CD4-positive, alpha-beta T cell (primary cell): ENCODE data around the gene TPK1. TPM values are rescaled to one million over a fixed set of nuclear protein-coding genes. Genes with fewer than 3 reads are reported as not detected.

ENCODE experiments used
- ATAC-seq: fragments of 200-7000 bp; cut with Tn5 transposase; one replicate; pipeline ENCODE4 v1.10.0; 2022; ENCODE audit warnings: mild to moderate bottlenecking; ENCODE audit not compliant: poor library complexity
- CTCF ChIA-PET: fragments of 350-600 bp; sonication (Branson Sonifier 250); formaldehyde crosslinking; loops from one replicate; lab custom pipeline; 2021; ENCODE audit warnings: antibody characterized with exemption, inconsistent platforms; lab: Charles Lee
- POLR2A ChIA-PET: fragments of 350-600 bp; sonication (Branson Sonifier 250); formaldehyde crosslinking; loops from one replicate; lab custom pipeline; 2021; ENCODE audit warnings: antibody characterized with exemption, inconsistent platforms; lab: Charles Lee
- DNase-seq, 14 experiments: peaks; one replicate each; pipeline ENCODE4 v3.0.0-alpha.2; 2013 to 2020; ENCODE audit warnings: mixed read lengths in 2 of 14
- H3K27ac ChIP-seq, 2 donors: one replicate each; pipeline versions ENCODE4 v1.5.1 to v1.7.0; 2013; ENCODE audit warnings: low read length in 2 of 2, low read depth in 1 of 2, mild to moderate bottlenecking in 1 of 2
- H3K27me3 ChIP-seq, 2 experiments: 1 replicate in 1 of 2; 2 replicates in 1 of 2; pipeline versions ENCODE4 v1.6.1 to v1.7.0; 2013; ENCODE audit warnings: low read length in 2 of 2, control low read depth in 1 of 2, mild to moderate bottlenecking in 1 of 2, moderate library complexity in 1 of 2; ENCODE audit not compliant: insufficient read depth in 2 of 2, control insufficient read depth in 1 of 2
- H3K36me3 ChIP-seq: one replicate; pipeline ENCODE4 v1.6.1; 2013; ENCODE audit warnings: low read length, control low read depth; ENCODE audit not compliant: insufficient read depth
- H3K4me1 ChIP-seq: one replicate; pipeline ENCODE4 v1.6.1; 2013; ENCODE audit warnings: low read length, control low read depth; ENCODE audit not compliant: insufficient read depth
- H3K4me3 ChIP-seq: one replicate; pipeline ENCODE4 v1.5.1; 2013; ENCODE audit warnings: mild to moderate bottlenecking, low read length, moderate library complexity
- H3K9me3 ChIP-seq, 2 experiments: 1 replicate in 1 of 2; 2 replicates in 1 of 2; pipeline versions ENCODE4 v1.6.1 to v1.7.0; 2013; ENCODE audit warnings: low read length in 2 of 2, mild to moderate bottlenecking in 2 of 2, control low read depth in 1 of 2, moderate library complexity in 1 of 2; ENCODE audit not compliant: control insufficient read depth in 1 of 2, insufficient read depth in 1 of 2
- H3K27ac Mint-ChIP-seq: one replicate; pipeline ENCODE4 v1.8.0; 2020; ENCODE audit warnings: mixed read lengths
- H3K27me3 Mint-ChIP-seq: one replicate; pipeline ENCODE4 v1.8.0; 2021; ENCODE audit warnings: mixed read lengths
- H3K36me3 Mint-ChIP-seq: one replicate; pipeline ENCODE4 v1.8.0; 2021; ENCODE audit warnings: low read depth, mixed read lengths
- H3K4me1 Mint-ChIP-seq: one replicate; pipeline ENCODE4 v1.8.0; 2021; ENCODE audit warnings: low read depth, mixed read lengths
- H3K4me3 Mint-ChIP-seq: one replicate; pipeline ENCODE4 v1.8.0; 2020; ENCODE audit warnings: mild to moderate bottlenecking, mixed read lengths
- H3K9me3 Mint-ChIP-seq: one replicate; pipeline ENCODE4 v1.8.0; 2020; ENCODE audit warnings: mixed read lengths
- intact Hi-C, 2 experiments: fragments of 100-400 bp; cut with DNase I in 1 of 2; cut with micrococcal nuclease in 1 of 2; formaldehyde crosslinking; loops; one replicate each; pipeline versions ENCODE4 v1.15.1 to v1.9.0; 2023 to 2025; cut with DNase I, micrococcal nuclease
- total RNA-seq, 174 experiments: library from RNA in 2 of 174; stranded (reverse) in 2 of 174; gene quantifications; one replicate each; pipeline ENCODE4 v1.2.3 and lab custom pipeline; 2021 to 2026
- TF ChIP-seq, protein P1 (sequence below): fragments of 200-600 bp; IDR thresholded peaks from one replicate; pipeline ENCODE4 v1.8.0; 2022; ENCODE audit warnings: antibody characterized with exemption, mild to moderate bottlenecking

Gene TPK1
- total RNA-seq, 2 experiments from 2014 or later: 17.1 to 17.8 TPM

GRCh38 chr7:144731661-144732351 is 104.0 kb downstream of the TPK1 start:
- no peaks in the 10 kb centered on the region for H3K4me1 ChIP-seq
- H3K9me3 ChIP-seq: no peaks in the 10 kb centered on the region
- H3K9me3 Mint-ChIP-seq: no peaks in the 10 kb centered on the region
- TF ChIP-seq, protein P1, sequence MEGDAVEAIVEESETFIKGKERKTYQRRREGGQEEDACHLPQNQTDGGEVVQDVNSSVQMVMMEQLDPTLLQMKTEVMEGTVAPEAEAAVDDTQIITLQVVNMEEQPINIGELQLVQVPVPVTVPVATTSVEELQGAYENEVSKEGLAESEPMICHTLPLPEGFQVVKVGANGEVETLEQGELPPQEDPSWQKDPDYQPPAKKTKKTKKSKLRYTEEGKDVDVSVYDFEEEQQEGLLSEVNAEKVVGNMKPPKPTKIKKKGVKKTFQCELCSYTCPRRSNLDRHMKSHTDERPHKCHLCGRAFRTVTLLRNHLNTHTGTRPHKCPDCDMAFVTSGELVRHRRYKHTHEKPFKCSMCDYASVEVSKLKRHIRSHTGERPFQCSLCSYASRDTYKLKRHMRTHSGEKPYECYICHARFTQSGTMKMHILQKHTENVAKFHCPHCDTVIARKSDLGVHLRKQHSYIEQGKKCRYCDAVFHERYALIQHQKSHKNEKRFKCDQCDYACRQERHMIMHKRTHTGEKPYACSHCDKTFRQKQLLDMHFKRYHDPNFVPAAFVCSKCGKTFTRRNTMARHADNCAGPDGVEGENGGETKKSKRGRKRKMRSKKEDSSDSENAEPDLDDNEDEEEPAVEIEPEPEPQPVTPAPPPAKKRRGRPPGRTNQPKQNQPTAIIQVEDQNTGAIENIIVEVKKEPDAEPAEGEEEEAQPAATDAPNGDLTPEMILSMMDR: no peak
- no peak overlapping the region for H3K4me3 Mint-ChIP-seq
- H3K4me1 Mint-ChIP-seq: no peaks in the 10 kb centered on the region
- no peak for ATAC-seq
- POLR2A ChIA-PET: no interaction called here
- CTCF ChIA-PET: no interaction called here
- no peaks in the 10 kb centered on the region for H3K36me3 ChIP-seq
- H3K27ac Mint-ChIP-seq: no peak overlapping the region
- no peak overlapping the region for H3K4me3 ChIP-seq
- no peak overlapping the region for H3K27ac ChIP-seq
- no peaks in the 10 kb centered on the region for H3K27me3 ChIP-seq
- H3K36me3 Mint-ChIP-seq: peaks cover 11% of the 10 kb centered on the region
- no peak for DNase-seq
- intact Hi-C loops: loop anchor here in 1 of 2 experiments (10.0 kb wide), 1 partner anchor 103 kb away; the partner anchor contains the start of gene TPK1
- H3K27me3 Mint-ChIP-seq: no peaks in the 10 kb centered on the region

GRCh38 chr7:144730224-144730623 is 105.6 kb downstream of the TPK1 start:
- DNase-seq: no peak
- ChIA-PET POLR2A (no interaction called here), CTCF (no interaction called here)
- H3K4me1 ChIP-seq: no peaks in the 10 kb centered on the region
- no peaks in the 10 kb centered on the region for H3K36me3 ChIP-seq
- Mint-ChIP-seq H3K4me3 (no peak overlapping the region), H3K27me3 (no peaks in the 10 kb centered on the region), H3K4me1 (no peaks in the 10 kb centered on the region), H3K36me3 (peaks cover 11% of the 10 kb centered on the region), H3K9me3 (no peaks in the 10 kb centered on the region), H3K27ac (no peak overlapping the region)
- no peaks in the 10 kb centered on the region for H3K9me3 ChIP-seq
- no peak for ATAC-seq
- TF ChIP-seq, protein P1: no peak
- no peaks in the 10 kb centered on the region for H3K27me3 ChIP-seq
- intact Hi-C loops: loop anchor here in 1 of 2 experiments (10.0 kb wide), 1 partner anchor 105 kb away; the partner anchor contains the start of gene TPK1
- no peak overlapping the region for H3K27ac ChIP-seq
- no peak overlapping the region for H3K4me3 ChIP-seq

- Mint-ChIP-seq H3K4me3 (no peak overlapping the region), H3K4me1 (no peaks in the 10 kb centered on the region), H3K27ac (no peak overlapping the region), H3K27me3 (no peaks in the 10 kb centered on the region), H3K9me3 (no peaks in the 10 kb centered on the region), H3K36me3 (peaks cover 11% of the 10 kb centered on the region)
- H3K27ac ChIP-seq: no peak overlapping the region
- TF ChIP-seq, protein P1: no peak
- no peaks in the 10 kb centered on the region for H3K9me3 ChIP-seq
- no peaks in the 10 kb centered on the region for H3K4me1 ChIP-seq
- DNase-seq: no peak
- intact Hi-C loops: no loop called here
- H3K4me3 ChIP-seq: no peak overlapping the region
- ChIA-PET POLR2A (no interaction called here), CTCF (interaction anchor here (0.6 kb wide), 1 partner anchor 51 kb away, joined by 3 read pairs; no protein-coding TSS in a partner anchor)
- no peaks in the 10 kb centered on the region for H3K36me3 ChIP-seq
- no peak for ATAC-seq
- H3K27me3 ChIP-seq: no peaks in the 10 kb centered on the region
These were observed 106.6 kb downstream of the TPK1 start for GRCh38 chr7:144729226-144729625.
